ENCODE results near the gene PAFAH1B1.

PAFAH1B1 gene

GRCh38 chr17:2683912-2684311 lies 90.5 kb downstream of the PAFAH1B1 start:
- H3K27ac ChIP-seq: no peak overlapping the region
- no peaks in the 10 kb centered on the region for H3K9me3 ChIP-seq (ENCODE audit: control insufficient read depth, low read length)
- no peak overlapping the region for H3K4me2 ChIP-seq (ENCODE audit: low read length)
- no peak overlapping the region for H3K9ac ChIP-seq
- no peak overlapping the region for H3K4me3 ChIP-seq (ENCODE audit: low read depth, low read length)
- H3K4me1 ChIP-seq: peaks cover 7% of the 10 kb centered on the region
- no peak overlapping the region for H2AFZ ChIP-seq
- no peaks in the 10 kb centered on the region for H3K27me3 ChIP-seq (ENCODE audit: control insufficient read depth, insufficient read depth, low read length)
- no peak for TF ChIP-seq CTCF (IDR thresholded peaks at IDR 0.05)
- peaks cover 3% of the 10 kb centered on the region for H3K79me2 ChIP-seq
- no peaks in the 10 kb centered on the region for H3K36me3 ChIP-seq (ENCODE audit: control insufficient read depth, insufficient read depth, low read length)

- no peak for TF ChIP-seq CTCF (IDR thresholded peaks at IDR 0.05)
- no peak overlapping the region for H3K27ac ChIP-seq
- no peak overlapping the region for H3K4me2 ChIP-seq (ENCODE audit: low read length)
- no peak overlapping the region for H2AFZ ChIP-seq
- no peaks in the 10 kb centered on the region for H3K27me3 ChIP-seq (ENCODE audit: control insufficient read depth, insufficient read depth, low read length)
- H3K9me3 ChIP-seq (ENCODE audit: control insufficient read depth, low read length): no peaks in the 10 kb centered on the region
- peaks cover 3% of the 10 kb centered on the region for H3K79me2 ChIP-seq
- no peaks in the 10 kb centered on the region for H3K36me3 ChIP-seq (ENCODE audit: control insufficient read depth, insufficient read depth, low read length)
- H3K9ac ChIP-seq: no peak overlapping the region
- peaks cover 14% of the 10 kb centered on the region for H3K4me1 ChIP-seq
- no peak overlapping the region for H3K4me3 ChIP-seq (ENCODE audit: low read depth, low read length)
Observed at GRCh38 chr17:2684549-2684948, 91.1 kb downstream of the PAFAH1B1 start.

- Histone ChIP-seq H3K4me1 (peaks cover 14% of the 10 kb centered on the region), H3K9ac (no peak overlapping the region), H3K27ac (no peak overlapping the region), H3K36me3 (ENCODE audit: control insufficient read depth, insufficient read depth, low read length) (no peaks in the 10 kb centered on the region), H3K4me3 (ENCODE audit: low read depth, low read length) (no peak overlapping the region), H3K9me3 (ENCODE audit: control insufficient read depth, low read length) (no peaks in the 10 kb centered on the region), H3K4me2 (ENCODE audit: low read length) (no peak overlapping the region), H2AFZ (no peak overlapping the region), H3K27me3 (ENCODE audit: control insufficient read depth, insufficient read depth, low read length) (no peaks in the 10 kb centered on the region), H3K79me2 (peaks cover 3% of the 10 kb centered on the region)
- no peak for TF ChIP-seq CTCF (IDR thresholded peaks at IDR 0.05)
Observed at GRCh38 chr17:2685696-2686095, 92.2 kb downstream of the PAFAH1B1 start.

GRCh38 chr17:2687074-2687418 lies 93.6 kb downstream of the PAFAH1B1 start:
- H3K4me1 ChIP-seq: peaks cover 14% of the 10 kb centered on the region
- H3K27me3 ChIP-seq (ENCODE audit: control insufficient read depth, insufficient read depth, low read length): no peaks in the 10 kb centered on the region
- H3K79me2 ChIP-seq: no peaks in the 10 kb centered on the region
- no peaks in the 10 kb centered on the region for H3K36me3 ChIP-seq (ENCODE audit: control insufficient read depth, insufficient read depth, low read length)
- H3K27ac ChIP-seq: no peak overlapping the region
- no peak overlapping the region for H3K4me2 ChIP-seq (ENCODE audit: low read length)
- no peak overlapping the region for H3K9ac ChIP-seq
- TF ChIP-seq CTCF (IDR thresholded peaks at IDR 0.05): no peak
- H2AFZ ChIP-seq: no peak overlapping the region
- H3K9me3 ChIP-seq (ENCODE audit: control insufficient read depth, low read length): no peaks in the 10 kb centered on the region
- no peak overlapping the region for H3K4me3 ChIP-seq (ENCODE audit: low read depth, low read length)

Measured in parathyroid adenoma (tissue), 2 donors.